ENCODE results near the gene TMCC2. TPM values are rescaled to one million over a fixed set of nuclear protein-coding genes. Genes with fewer than 3 reads are reported as not detected.

TMCC2 gene
- total RNA-seq, 1 donor from 2014 or later = 10.6 TPM

GRCh38 chr1:205256951-205257625 is 29.3 kb downstream of the TMCC2 start:
- no peak overlapping the region for H3K4me3 ChIP-seq (ENCODE audit: insufficient read depth, low read depth, low read length)
- no peak for DNase-seq (ENCODE audit: low read depth)
- no peak overlapping the region for H2AFZ ChIP-seq (ENCODE audit: low read depth, low read length)
- no peaks in the 10 kb centered on the region for H3K27me3 ChIP-seq (ENCODE audit: insufficient read depth, low read length)
- H3K27me3 Mint-ChIP-seq (ENCODE audit: low read depth, unreplicated experiment) = peaks cover 5% of the 10 kb centered on the region
- no peaks in the 10 kb centered on the region for H3K9me3 Mint-ChIP-seq (ENCODE audit: unreplicated experiment)
- H4K20me1 ChIP-seq (ENCODE audit: insufficient read depth, low read length) = no peaks in the 10 kb centered on the region
- H3K4me1 ChIP-seq (ENCODE audit: insufficient read depth, low read length) = peaks cover 20% of the 10 kb centered on the region
- no peak overlapping the region for H3K27ac ChIP-seq (ENCODE audit: low read depth, low read length)
- no peaks in the 10 kb centered on the region for H3K9me3 ChIP-seq (ENCODE audit: insufficient read depth, low read depth, low read length)
- no peak overlapping the region for H3K4me3 Mint-ChIP-seq (ENCODE audit: unreplicated experiment)
- H3K27ac Mint-ChIP-seq (ENCODE audit: unreplicated experiment) = no peak overlapping the region
- no peaks in the 10 kb centered on the region for H3K36me3 ChIP-seq (ENCODE audit: insufficient read depth, low read length)
- H3K4me2 ChIP-seq (ENCODE audit: low read length) = no peak overlapping the region
- H3K4me1 Mint-ChIP-seq (ENCODE audit: low read depth, unreplicated experiment) = peaks cover 23% of the 10 kb centered on the region
- TF ChIP-seq EZH2 (IDR thresholded peaks at IDR 0.05; ENCODE audit: insufficient read depth, low read length) (no peak), CTCF (IDR thresholded peaks at IDR 0.05; ENCODE audit: insufficient read depth, low read depth, low read length) (no peak)
- H3K79me2 ChIP-seq (ENCODE audit: insufficient read depth, low read length) = no peaks in the 10 kb centered on the region
- H3K9ac ChIP-seq (ENCODE audit: low read length) = no peak overlapping the region
- FAIRE-seq = no peak
- H3K36me3 Mint-ChIP-seq (ENCODE audit: low read depth, unreplicated experiment) = peaks cover 5% of the 10 kb centered on the region

- Histone ChIP-seq H3K27me3 (ENCODE audit: insufficient read depth, low read length) (no peaks in the 10 kb centered on the region), H4K20me1 (ENCODE audit: insufficient read depth, low read length) (no peaks in the 10 kb centered on the region), H3K9ac (ENCODE audit: low read length) (no peak overlapping the region), H3K4me2 (ENCODE audit: low read length) (no peak overlapping the region), H3K4me1 (ENCODE audit: insufficient read depth, low read length) (peaks cover 27% of the 10 kb centered on the region), H3K4me3 (ENCODE audit: insufficient read depth, low read depth, low read length) (no peak overlapping the region), H3K27ac (ENCODE audit: low read depth, low read length) (no peak overlapping the region), H2AFZ (ENCODE audit: low read depth, low read length) (no peak overlapping the region), H3K9me3 (ENCODE audit: insufficient read depth, low read depth, low read length) (no peaks in the 10 kb centered on the region), H3K79me2 (ENCODE audit: insufficient read depth, low read length) (no peaks in the 10 kb centered on the region), H3K36me3 (ENCODE audit: insufficient read depth, low read length) (no peaks in the 10 kb centered on the region)
- TF ChIP-seq CTCF (IDR thresholded peaks at IDR 0.05; ENCODE audit: insufficient read depth, low read depth, low read length) (no peak), EZH2 (IDR thresholded peaks at IDR 0.05; ENCODE audit: insufficient read depth, low read length) (no peak)
- Mint-ChIP-seq H3K27ac (ENCODE audit: unreplicated experiment) (no peak overlapping the region), H3K4me1 (ENCODE audit: low read depth, unreplicated experiment) (peaks cover 30% of the 10 kb centered on the region), H3K36me3 (ENCODE audit: low read depth, unreplicated experiment) (peaks cover 3% of the 10 kb centered on the region), H3K9me3 (ENCODE audit: unreplicated experiment) (no peaks in the 10 kb centered on the region), H3K27me3 (ENCODE audit: low read depth, unreplicated experiment) (peaks cover 5% of the 10 kb centered on the region), H3K4me3 (ENCODE audit: unreplicated experiment) (no peak overlapping the region)
- DNase-seq (ENCODE audit: low read depth) (no peak), FAIRE-seq (no peak)
These were observed 30.0 kb downstream of the TMCC2 start for GRCh38 chr1:205257735-205258134.

GRCh38 chr1:205258261-205258691 is 30.5 kb downstream of the TMCC2 start:
- FAIRE-seq = no peak
- Mint-ChIP-seq H3K36me3 (ENCODE audit: low read depth, unreplicated experiment) (peaks cover 3% of the 10 kb centered on the region), H3K4me1 (ENCODE audit: low read depth, unreplicated experiment) (peaks cover 35% of the 10 kb centered on the region), H3K27me3 (ENCODE audit: low read depth, unreplicated experiment) (peaks cover 5% of the 10 kb centered on the region), H3K4me3 (ENCODE audit: unreplicated experiment) (no peak overlapping the region), H3K9me3 (ENCODE audit: unreplicated experiment) (no peaks in the 10 kb centered on the region), H3K27ac (ENCODE audit: unreplicated experiment) (peak overlapping the region; percentile 14)
- H3K4me3 ChIP-seq (ENCODE audit: insufficient read depth, low read depth, low read length) = no peak overlapping the region
- TF ChIP-seq EZH2 (IDR thresholded peaks at IDR 0.05; ENCODE audit: insufficient read depth, low read length) (no peak), CTCF (IDR thresholded peaks at IDR 0.05; ENCODE audit: insufficient read depth, low read depth, low read length) (no peak)
- no peaks in the 10 kb centered on the region for H3K79me2 ChIP-seq (ENCODE audit: insufficient read depth, low read length)
- H3K36me3 ChIP-seq (ENCODE audit: insufficient read depth, low read length) = no peaks in the 10 kb centered on the region
- H2AFZ ChIP-seq (ENCODE audit: low read depth, low read length) = peak overlapping the region; percentile 42
- H3K4me2 ChIP-seq (ENCODE audit: low read length) = peak overlapping the region; percentile 48
- peak overlapping the region; percentile 82 for H3K27ac ChIP-seq (ENCODE audit: low read depth, low read length)
- H3K4me1 ChIP-seq (ENCODE audit: insufficient read depth, low read length) = peaks cover 31% of the 10 kb centered on the region
- H3K9ac ChIP-seq (ENCODE audit: low read length) = peak overlapping the region; percentile 61
- no peaks in the 10 kb centered on the region for H3K9me3 ChIP-seq (ENCODE audit: insufficient read depth, low read depth, low read length)
- peak; percentile 10 for DNase-seq (ENCODE audit: low read depth)
- no peaks in the 10 kb centered on the region for H3K27me3 ChIP-seq (ENCODE audit: insufficient read depth, low read length)
- H4K20me1 ChIP-seq (ENCODE audit: insufficient read depth, low read length) = no peaks in the 10 kb centered on the region

Data from astrocyte (in vitro differentiated cells and primary cell).